ENCODE measurements around the gene TMPRSS13. TPM values are rescaled to one million over a fixed set of nuclear protein-coding genes. Genes with fewer than 3 reads are reported as not detected.

Gene TMPRSS13
- total RNA-seq, 4 donors from 2014 or later = not detected

- Histone ChIP-seq H3K9me3 (no peaks in the 10 kb centered on the region), H3K27me3 (peaks cover 0 to 19% (median 0%) of the 10 kb centered on the region in 4 donors), H3K27ac (replicated peaks in 1 of 4) (no peak overlapping the region), H3K4me3 (no peak overlapping the region), H3K36me3 (no peaks in the 10 kb centered on the region), H3K4me1 (peaks cover 3 to 11% (median 9%) of the 10 kb centered on the region in 4 donors)
- DNase-seq (ENCODE audit: extremely low spot score) = no peak
- no CpG with 5 or more reads among the region's 3 CpGs for whole genome bisulfite sequencing
- no peak for TF ChIP-seq POLR2AphosphoS5 (IDR thresholded peaks at IDR 0.05)
- no peak for TF ChIP-seq POLR2A (IDR thresholded peaks at IDR 0.05; ENCODE audit: low read depth)
- TF ChIP-seq CTCF (IDR thresholded peaks at IDR 0.05) = no peak
- TF ChIP-seq EP300 (IDR thresholded peaks at IDR 0.05) = no peak
- intact Hi-C loops (cut with DNase I) = no loop called here
Measured at GRCh38 chr11:117911694-117912093, 17.5 kb downstream of the TMPRSS13 start.

- Histone ChIP-seq H3K9me3 (no peaks in the 10 kb centered on the region), H3K27ac (replicated peaks in 1 of 4) (no peak overlapping the region), H3K27me3 (peaks cover 0 to 19% (median 0%) of the 10 kb centered on the region in 4 donors), H3K4me1 (peaks cover 3 to 11% (median 9%) of the 10 kb centered on the region in 4 donors), H3K4me3 (no peak overlapping the region), H3K36me3 (no peaks in the 10 kb centered on the region)
- no peak for DNase-seq (ENCODE audit: extremely low spot score)
- WGBS = 73% methylated on average over 7 of the region's 12 CpGs
- intact Hi-C loops (cut with DNase I) = no loop called here
- TF ChIP-seq POLR2A (IDR thresholded peaks at IDR 0.05; ENCODE audit: low read depth) = no peak
- no peak for TF ChIP-seq EP300 (IDR thresholded peaks at IDR 0.05)
- no peak for TF ChIP-seq CTCF (IDR thresholded peaks at IDR 0.05)
- TF ChIP-seq POLR2AphosphoS5 (IDR thresholded peaks at IDR 0.05) = no peak
Measured at GRCh38 chr11:117910941-117911655, 18.1 kb downstream of the TMPRSS13 start.

GRCh38 chr11:117910525-117910924 is 18.7 kb downstream of the TMPRSS13 start:
- 81% methylated on average over 3 of the region's 4 CpGs for WGBS
- no peak for DNase-seq (ENCODE audit: extremely low spot score)
- Histone ChIP-seq H3K4me3 (no peak overlapping the region), H3K27ac (replicated peaks in 1 of 4) (no peak overlapping the region), H3K4me1 (peaks cover 3 to 11% (median 9%) of the 10 kb centered on the region in 4 donors), H3K9me3 (no peaks in the 10 kb centered on the region), H3K27me3 (peaks cover 0 to 15% (median 0%) of the 10 kb centered on the region in 4 donors), H3K36me3 (no peaks in the 10 kb centered on the region)
- TF ChIP-seq POLR2A (IDR thresholded peaks at IDR 0.05; ENCODE audit: low read depth) (no peak), EP300 (IDR thresholded peaks at IDR 0.05) (no peak), CTCF (IDR thresholded peaks at IDR 0.05) (no peak), POLR2AphosphoS5 (IDR thresholded peaks at IDR 0.05) (no peak)
- intact Hi-C loops (cut with DNase I) = no loop called here

GRCh38 chr11:117909611-117910382 is 19.4 kb downstream of the TMPRSS13 start:
- TF ChIP-seq POLR2A (IDR thresholded peaks at IDR 0.05; ENCODE audit: low read depth) (no peak), POLR2AphosphoS5 (IDR thresholded peaks at IDR 0.05) (no peak), EP300 (IDR thresholded peaks at IDR 0.05) (no peak), CTCF (IDR thresholded peaks at IDR 0.05) (no peak)
- Histone ChIP-seq H3K4me1 (peaks cover 3 to 11% (median 9%) of the 10 kb centered on the region in 4 donors), H3K9me3 (no peaks in the 10 kb centered on the region), H3K27ac (replicated peaks in 1 of 4) (no peak overlapping the region), H3K36me3 (no peaks in the 10 kb centered on the region), H3K27me3 (peaks cover 0 to 10% (median 0%) of the 10 kb centered on the region in 4 donors), H3K4me3 (no peak overlapping the region)
- intact Hi-C loops (cut with DNase I) = no loop called here
- WGBS = 93% methylated on average over 14 of the region's 20 CpGs
- no peak for DNase-seq (ENCODE audit: extremely low spot score)
